Measurements from ENCODE around the gene RUFY1. TPM values are rescaled to one million over a fixed set of nuclear protein-coding genes. Genes with fewer than 3 reads are reported as not detected.

The RUFY1 gene
- total and polyA plus RNA-seq, 2 donors (not counting 3 experiments of a cell fraction or from before 2014, with no cell fraction given), result 25.6 to 44.9 TPM

DNA sequence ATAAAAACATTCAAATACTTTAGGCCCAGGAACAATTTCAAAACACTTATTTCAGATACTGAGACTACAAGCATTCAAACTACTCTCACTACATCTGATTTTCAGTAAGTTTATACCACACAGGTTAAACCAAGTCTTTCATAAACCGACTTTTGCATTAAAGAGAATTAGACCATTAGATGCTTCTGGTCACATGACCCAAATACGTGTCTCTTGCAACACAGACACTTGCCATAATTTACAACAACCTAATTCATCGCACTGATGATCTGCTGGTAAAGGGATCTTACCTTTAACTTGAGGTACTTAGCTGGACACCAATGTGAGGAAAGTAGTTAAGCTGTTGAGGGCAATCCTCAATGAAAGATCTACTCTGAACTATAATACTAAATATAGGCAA, 69.9 kb downstream of the RUFY1 start:
- Histone ChIP-seq H3K4me3 (replicated peaks in 1 of 3; ENCODE audit: insufficient read depth in 1 of 3, low read depth in 1 of 3, low read length in 3 of 3) (peak overlapping the region; percentile 82 to 91 (median 85)), H3K9me1 (replicated peaks; ENCODE audit: control insufficient read depth, extremely low read depth, insufficient read depth, low read length) (no peaks in the 10 kb centered on the region), H3K4me1 (ENCODE audit: control insufficient read depth, extremely low read depth, insufficient read depth, low read length) (peaks cover 53% of the 10 kb centered on the region), H3K36me3 (ENCODE audit: control insufficient read depth in 2 of 2, extremely low read depth in 1 of 2, insufficient read depth in 2 of 2, low read length in 2 of 2) (peaks cover 31 to 54% of the 10 kb centered on the region in 2 experiments), H3K4me2 (ENCODE audit: insufficient read depth, low read length) (peak overlapping the region; percentile 96), H3K9me3 (replicated peaks; ENCODE audit: control insufficient read depth, insufficient read depth, low read length) (no peaks in the 10 kb centered on the region), H4K20me1 (replicated peaks; ENCODE audit: control insufficient read depth, extremely low read depth, insufficient read depth, low read length) (peaks cover 41% of the 10 kb centered on the region), H3K27me3 (ENCODE audit: control insufficient read depth in 2 of 2, insufficient read depth in 2 of 2, low read length in 2 of 2) (no peaks in the 10 kb centered on the region), H2AFZ (ENCODE audit: low read depth, low read length) (no peak overlapping the region), H3K27ac (ENCODE audit: insufficient read depth, low read depth, low read length) (no peak overlapping the region), H3K9ac (replicated peaks; ENCODE audit: extremely low read depth, insufficient read depth, low read length) (peak overlapping the region; percentile 82), H3K79me2 (ENCODE audit: control insufficient read depth, insufficient read depth, low read length) (peaks cover 82% of the 10 kb centered on the region)
- dilution Hi-C loops (cut with MboI; ENCODE audit: extremely low pct_ligation_motif_present, low sequenced_read_pairs), result no loop called here
- DNase-seq (ENCODE audit: low read depth, low spot score) (no peak), FAIRE-seq (no peak)
- ChIA-PET POLR2A (interaction anchor here (1.5 kb wide), 1 partner anchor 11 kb away, joined by 4 read pairs; no protein-coding TSS in a partner anchor), CTCF (no interaction called here)
- no peak for TF ChIP-seq JUN (IDR thresholded peaks at IDR 0.05; ENCODE audit: borderline replicate concordance, insufficient read depth, insufficient read length, low read depth)
- TF ChIP-seq FOS (IDR thresholded peaks at IDR 0.05; ENCODE audit: borderline replicate concordance, insufficient read depth, low read length), result no peak
- TF ChIP-seq GATA2 (IDR thresholded peaks at IDR 0.05; ENCODE audit: insufficient read depth, insufficient read length, low read depth, low read length), result no peak
- TF ChIP-seq, protein P1, sequence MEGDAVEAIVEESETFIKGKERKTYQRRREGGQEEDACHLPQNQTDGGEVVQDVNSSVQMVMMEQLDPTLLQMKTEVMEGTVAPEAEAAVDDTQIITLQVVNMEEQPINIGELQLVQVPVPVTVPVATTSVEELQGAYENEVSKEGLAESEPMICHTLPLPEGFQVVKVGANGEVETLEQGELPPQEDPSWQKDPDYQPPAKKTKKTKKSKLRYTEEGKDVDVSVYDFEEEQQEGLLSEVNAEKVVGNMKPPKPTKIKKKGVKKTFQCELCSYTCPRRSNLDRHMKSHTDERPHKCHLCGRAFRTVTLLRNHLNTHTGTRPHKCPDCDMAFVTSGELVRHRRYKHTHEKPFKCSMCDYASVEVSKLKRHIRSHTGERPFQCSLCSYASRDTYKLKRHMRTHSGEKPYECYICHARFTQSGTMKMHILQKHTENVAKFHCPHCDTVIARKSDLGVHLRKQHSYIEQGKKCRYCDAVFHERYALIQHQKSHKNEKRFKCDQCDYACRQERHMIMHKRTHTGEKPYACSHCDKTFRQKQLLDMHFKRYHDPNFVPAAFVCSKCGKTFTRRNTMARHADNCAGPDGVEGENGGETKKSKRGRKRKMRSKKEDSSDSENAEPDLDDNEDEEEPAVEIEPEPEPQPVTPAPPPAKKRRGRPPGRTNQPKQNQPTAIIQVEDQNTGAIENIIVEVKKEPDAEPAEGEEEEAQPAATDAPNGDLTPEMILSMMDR (IDR thresholded peaks at IDR 0.05; ENCODE audit: extremely low read depth in 1 of 2, insufficient read depth in 1 of 2, low read depth in 1 of 2, low read length in 2 of 2), result no peak
- TF ChIP-seq, protein P2, sequence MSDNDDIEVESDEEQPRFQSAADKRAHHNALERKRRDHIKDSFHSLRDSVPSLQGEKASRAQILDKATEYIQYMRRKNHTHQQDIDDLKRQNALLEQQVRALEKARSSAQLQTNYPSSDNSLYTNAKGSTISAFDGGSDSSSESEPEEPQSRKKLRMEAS (IDR thresholded peaks at IDR 0.05; ENCODE audit: insufficient read depth, insufficient read length), result no peak
- no peak for TF ChIP-seq EZH2 (IDR thresholded peaks at IDR 0.05; ENCODE audit: borderline replicate concordance, low read depth, low read length, severe bottlenecking)
- no peak for TF ChIP-seq MYC (IDR thresholded peaks at IDR 0.05; ENCODE audit: low read depth, low read length)
- no peak for TF ChIP-seq POLR2AphosphoS5 (IDR thresholded peaks at IDR 0.05; ENCODE audit: insufficient read depth, low read depth, low read length)
- no peak for TF ChIP-seq POLR2A (IDR thresholded peaks at IDR 0.05; ENCODE audit: low read depth, low read length)
- BruUV-seq (replicated peaks), result no TSS peak
- intact Hi-C loops (cut with micrococcal nuclease), result loop anchor here (5.0 kb wide), 3 partner anchors 68 to 197 kb away; partner anchors contain the start of genes MAML1 and RUFY1

All from endothelial cell of umbilical vein (primary cell).